ENCODE data around the gene WDR45B.
"Not testable (repeated sequence)": the region's sequence is repeated elsewhere in the genome, so short reads cannot be mapped to it uniquely, and the experiment has no call there.

Gene WDR45B

DNA sequence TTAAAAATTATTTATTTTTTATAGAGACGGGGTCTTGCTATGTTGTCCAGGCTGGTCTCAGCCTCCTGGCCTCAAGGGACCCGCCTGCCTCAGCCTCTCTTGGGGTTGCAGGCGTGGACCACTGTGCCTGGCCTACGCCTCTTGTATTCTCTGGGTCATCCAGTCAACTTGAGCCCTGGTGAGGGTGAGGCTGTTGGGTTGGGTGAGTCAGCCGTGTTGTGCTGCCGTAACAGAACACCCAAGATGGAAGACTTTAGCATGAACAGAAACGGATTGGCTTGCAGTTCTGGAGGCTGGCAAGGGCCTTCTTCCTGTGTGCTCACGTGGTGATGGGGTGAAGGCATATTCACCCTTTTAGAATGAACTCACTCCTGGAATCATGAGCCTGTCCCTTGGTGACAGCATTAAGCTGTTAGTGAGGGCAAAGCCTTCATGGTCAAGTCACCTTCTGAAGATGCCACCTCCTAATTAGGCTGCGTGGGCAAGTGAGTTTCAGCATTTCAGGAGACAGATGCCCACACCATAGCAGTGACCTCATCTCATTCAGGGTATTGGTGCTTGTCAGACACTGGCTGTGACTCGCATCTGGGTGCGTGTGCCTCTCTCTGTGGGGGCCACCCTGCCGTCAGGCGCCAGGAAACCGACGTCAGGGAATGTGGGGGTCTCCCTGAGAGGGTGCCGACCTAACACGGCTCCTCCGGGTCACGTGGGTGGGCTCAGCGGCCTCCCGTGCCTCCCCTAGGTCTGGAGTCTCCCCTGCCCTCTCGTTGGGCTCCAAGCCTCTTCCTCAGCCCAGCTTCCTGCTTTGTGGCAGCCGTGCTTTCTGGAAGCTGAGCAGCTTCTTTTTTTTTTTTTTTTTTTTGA, 49.8 kb downstream of the WDR45B start:
- no peak for DNase-seq

DNA sequence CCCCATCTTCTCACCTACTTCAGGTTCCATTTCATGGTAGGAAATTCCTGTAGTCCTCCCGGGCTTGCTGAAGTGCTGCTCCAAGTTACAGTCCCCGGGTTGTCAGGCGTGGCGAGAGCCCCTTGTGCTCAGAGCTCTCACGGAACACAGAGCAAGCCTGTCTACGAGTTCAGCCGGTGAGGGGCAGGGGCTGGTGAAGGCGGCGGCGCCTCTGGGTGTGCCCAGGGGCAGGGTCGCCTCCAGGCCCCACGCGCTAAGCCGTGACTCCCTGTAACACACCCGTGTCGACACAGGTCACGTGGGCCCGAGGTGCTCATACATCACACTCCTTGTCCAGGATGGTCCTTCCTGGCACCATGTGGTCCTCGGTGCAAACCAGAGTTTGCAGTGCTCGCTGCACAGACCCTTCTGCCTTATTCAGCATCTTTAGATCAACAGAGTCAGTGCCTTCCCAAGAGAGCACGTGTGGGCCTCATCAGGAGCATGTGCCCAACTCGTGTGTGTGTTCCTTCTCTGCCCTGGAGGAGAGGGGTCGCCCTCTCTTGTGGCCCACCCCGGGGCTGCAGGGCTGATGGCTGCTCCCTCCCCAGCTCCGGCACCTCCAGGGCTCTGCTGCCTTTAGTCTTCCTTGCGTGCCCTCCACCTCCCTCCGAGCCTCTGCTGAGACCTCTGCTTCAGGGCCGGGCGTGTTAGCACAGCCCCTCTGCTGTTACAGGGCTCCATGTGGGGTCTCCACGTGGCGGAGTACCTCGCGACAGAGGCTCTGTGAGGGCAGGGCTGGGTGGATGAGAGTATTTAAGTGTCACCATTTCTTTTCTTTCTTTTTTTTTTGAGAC, 51.2 kb downstream of the WDR45B start:
- no peak for DNase-seq

DNA sequence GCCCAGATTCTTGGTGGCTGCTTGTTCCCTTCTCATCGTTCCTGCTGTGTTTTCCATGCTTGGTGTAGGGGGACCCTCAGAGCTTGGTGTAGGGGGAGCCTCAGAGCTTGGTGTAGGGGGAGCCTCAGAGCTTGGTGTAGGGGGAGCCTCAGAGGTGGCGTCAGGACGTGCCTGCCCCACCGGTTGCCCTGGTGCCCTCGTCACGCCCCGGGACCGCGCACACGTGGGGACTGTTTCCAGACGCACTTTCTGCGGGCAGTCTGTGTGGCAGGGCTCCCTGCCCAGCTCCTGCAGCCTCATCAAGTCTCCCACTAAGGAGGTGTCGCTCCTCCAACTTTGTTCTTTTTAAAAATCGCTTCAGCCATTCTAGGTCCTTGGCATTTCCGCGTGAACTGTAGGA, 51.9 kb downstream of the WDR45B start:
- DNase-seq = no peak

DNA sequence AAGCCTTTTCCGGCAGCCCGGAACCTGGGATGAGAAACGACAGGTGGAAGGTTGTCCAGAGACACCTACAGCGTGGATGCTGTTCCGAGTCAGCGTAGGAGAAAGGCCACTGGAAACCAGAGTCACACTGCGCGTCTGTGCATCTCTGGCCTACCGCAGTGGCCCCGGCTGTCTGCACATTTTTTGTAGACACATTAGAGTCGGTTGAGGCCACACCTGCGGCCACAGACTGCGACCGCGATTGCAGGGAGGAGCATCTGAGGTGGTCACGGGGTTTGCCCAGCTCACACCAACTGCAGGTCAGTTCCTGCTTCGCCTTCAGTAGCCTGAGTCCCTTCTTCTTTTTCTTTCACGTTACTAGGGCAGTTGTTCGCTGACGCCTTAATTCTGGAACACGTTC, 52.4 kb downstream of the WDR45B start:
- DNase-seq = no peak

DNA sequence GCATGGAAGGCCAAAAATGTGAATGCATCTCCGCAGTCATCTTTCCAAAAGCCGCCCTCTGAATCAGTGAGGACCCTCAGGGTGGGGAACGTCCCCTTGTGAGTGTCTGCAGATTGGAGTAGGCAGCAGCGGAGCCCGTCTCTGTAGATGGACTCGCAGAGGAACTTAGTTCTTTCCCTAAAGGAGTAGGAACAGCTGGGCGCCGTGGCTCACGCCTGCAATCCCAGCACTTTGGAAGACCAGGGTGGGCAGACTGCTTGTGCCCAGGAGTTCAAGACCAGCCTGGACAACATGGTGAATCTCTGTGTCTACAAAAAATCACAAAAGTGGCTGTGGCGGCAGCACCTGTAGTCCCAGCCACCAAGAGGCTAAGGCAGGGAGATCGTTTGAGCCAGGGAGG, 53.7 kb downstream of the WDR45B start:
- no peak for DNase-seq

DNA sequence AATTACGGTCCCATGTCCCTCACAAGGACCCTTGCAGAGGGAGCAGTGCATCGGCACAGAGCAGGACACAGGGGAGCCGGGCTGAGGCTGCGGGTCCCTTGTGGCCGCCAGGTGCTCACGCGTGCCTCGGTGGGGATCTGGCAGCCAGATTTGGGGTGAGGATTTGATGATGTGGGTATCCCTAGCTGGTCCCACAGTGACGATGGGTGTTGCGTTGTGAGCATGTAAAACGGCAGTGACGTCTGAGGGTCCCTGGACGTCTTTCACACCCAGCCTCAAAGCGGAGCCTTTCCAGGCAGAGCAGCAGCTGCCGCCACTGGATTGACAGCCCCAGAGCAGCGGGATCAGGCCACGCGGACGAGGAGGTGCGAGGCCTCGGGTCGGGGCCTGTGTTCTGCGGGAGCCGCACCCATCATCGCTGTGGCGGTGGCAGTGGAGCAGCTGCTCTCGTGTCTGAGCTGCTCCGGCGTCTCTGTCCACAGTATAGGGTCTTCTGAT, 54.6 kb downstream of the WDR45B start:
- DNase-seq = no peak

DNA sequence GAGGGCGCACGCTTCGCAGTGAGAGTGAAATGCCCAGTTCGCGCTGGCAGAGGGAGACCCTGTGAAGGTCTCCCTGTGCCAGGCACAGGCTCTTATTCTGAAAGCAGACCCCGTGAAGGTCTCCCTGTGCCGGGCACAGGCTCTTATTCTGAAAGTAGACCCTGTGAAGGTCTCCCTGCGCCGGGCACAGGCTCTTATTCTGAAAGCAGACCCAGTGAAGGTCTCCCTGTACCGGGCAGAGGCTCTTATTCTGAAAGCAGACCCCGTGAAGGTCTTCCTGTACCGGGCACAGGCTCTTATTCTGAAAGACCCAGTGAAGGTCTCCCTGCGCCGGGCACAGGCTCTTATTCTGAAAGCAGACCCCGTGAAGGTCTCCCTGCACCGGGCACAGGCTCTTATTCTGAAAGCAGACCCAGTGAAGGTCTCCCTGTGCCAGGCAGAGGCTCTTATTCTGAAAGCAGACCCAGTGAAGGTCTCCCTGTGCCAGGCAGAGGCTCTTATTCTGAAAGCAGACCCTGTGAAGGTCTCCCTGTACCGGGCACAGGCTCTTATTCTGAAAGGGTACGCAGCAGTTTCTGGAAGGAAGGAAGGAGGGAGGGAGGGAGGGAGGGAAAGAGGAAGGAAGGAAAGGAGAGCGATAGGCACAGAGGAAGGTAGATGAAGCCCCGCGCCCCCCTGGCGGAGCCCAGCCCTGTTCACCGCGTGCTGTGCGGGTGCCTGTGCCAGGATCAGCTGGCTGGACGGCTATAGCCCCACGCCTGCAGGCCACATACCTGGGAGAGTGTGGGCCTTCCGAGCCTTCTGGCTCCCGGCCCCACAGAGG, 55.3 kb downstream of the WDR45B start:
- peak; percentile 78 to 81 for DNase-seq

DNA sequence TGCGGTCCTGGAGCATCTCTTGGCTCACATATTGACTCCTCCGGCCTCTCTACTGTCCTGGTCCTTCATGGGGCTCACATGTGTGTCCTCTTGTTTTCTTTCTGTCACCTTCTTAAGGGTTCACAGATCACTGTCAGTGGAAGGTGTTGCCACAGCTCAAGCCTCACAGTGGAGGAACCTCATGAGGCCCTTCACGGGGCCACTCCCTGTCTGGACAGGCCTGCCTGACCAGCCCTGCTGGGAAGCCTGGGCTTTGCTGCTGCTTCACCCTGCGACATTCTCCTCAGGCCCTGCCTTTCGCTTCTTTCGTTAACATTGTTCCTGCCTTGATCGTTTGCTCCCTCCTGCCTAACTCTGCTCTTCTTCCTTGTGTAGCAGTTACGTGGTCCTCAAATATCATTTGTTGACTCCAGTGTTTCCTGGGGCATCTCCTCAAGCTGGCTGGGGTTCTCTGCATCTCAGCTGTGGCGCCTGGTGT, 55.9 kb downstream of the WDR45B start:
- no peak for DNase-seq

DNA sequence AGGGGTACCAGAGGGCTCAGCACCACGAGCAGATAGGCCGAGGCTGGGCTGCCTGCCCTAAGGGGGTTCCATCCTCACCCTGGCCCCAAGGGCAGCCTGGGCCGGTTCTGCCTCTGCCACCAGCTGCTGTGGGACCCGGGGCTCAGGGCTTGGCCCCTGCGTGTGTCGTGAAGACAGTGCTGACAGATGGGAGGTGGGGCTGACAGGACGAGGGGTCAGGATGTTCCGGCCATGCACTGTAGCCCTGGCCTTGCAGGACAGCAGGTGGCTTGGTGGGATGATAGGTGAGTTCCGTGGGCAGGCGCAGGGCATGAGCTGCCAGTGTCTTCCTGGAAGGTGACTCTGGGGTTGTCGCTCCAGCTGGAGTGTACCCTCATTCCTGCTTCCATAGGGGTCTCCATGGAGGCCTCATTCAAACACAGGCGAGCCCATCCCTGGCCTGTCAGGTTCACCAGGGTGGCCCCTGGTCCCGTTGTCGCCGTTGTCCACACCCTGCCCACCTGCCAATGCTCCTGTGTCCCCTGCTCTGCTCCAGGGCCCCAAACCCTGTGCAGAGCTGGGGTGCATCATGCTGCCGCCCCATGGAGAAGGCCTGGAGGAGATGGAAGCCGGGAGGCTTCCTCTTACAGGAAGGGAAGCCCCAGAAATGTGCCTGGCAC, 57.2 kb downstream of the WDR45B start:
- DNase-seq = no peak

DNA sequence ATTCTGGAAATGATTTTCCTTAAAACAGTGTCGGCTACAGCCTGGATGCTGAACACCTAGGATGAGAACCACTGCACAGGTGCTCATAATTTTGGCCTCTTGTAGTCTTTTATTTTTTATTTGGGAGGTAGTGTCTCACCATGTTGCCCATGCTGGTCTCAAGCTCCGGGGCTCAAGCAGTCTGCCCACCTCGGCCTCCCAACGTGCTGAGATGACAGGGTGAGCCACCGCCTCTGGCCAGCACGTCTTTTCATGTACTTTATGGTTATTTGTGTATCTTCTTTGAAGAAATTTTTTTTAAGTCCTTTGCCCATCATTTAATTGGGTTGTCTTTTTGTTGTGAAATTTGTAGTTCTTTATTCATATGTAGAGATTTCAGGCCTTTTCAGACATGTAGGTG, 58.0 kb downstream of the WDR45B start:
- DNase-seq = no peak

DNA sequence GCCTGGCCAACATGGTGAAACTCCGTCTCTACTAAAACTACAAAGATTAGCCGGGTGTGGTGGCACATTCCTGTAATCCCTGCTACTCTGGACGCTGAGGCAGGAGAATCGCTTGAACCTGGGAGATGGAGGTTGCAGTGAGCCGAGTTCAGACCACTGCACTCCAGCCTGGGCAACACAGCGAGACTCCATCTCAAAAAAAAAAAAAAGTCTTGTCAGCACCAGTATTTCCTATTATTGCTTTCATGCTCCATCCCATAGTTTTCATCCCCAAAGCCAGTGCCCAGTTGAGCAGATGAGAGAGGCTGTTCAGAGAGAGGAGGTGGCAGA, 58.4 kb downstream of the WDR45B start:
- no peak for DNase-seq

DNA sequence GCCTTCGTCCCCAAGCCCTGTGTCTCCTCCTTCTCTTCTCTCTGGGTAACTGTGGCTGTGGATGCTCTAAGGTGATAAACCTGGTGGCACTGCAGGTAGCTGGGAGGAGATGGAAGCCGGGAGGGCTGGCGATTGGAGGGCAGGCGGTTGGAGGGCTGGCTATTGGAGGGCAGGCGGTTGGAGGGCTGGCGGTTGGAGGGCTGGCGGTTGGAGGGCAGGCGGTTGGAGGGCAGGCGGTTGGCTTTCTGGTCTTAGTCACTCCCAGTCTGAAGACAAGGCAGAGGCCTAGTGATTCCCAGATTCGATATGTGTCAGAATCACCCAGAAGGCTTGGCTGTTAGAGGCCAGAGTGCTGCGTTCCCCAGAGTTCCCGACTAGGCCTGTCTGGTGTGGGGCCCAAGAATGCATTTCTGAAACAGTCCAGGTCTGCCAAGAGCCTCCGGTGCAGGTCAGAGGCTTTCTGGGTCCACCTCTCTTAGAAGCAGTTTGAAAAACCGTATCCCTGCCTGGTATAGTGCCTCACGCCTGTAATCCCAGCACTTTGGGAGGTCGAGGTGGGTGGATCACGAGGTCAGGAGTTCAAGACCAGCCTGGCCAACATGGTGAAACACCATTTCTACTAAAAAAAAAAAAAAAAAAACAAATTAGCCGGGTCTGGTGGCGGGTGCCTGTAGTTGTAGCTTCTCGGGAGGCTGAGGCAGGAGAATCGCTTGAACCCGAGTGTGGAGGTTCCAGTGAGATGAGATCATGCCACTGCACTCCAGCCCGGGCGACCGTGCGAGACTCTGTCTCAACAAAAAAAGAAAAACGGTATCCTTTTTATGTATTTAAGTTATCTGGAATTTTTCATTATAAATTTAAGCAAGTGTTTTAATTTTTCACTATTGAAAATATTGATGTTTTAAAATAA, 59.7 kb downstream of the WDR45B start:
- DNase-seq = no peak

DNA sequence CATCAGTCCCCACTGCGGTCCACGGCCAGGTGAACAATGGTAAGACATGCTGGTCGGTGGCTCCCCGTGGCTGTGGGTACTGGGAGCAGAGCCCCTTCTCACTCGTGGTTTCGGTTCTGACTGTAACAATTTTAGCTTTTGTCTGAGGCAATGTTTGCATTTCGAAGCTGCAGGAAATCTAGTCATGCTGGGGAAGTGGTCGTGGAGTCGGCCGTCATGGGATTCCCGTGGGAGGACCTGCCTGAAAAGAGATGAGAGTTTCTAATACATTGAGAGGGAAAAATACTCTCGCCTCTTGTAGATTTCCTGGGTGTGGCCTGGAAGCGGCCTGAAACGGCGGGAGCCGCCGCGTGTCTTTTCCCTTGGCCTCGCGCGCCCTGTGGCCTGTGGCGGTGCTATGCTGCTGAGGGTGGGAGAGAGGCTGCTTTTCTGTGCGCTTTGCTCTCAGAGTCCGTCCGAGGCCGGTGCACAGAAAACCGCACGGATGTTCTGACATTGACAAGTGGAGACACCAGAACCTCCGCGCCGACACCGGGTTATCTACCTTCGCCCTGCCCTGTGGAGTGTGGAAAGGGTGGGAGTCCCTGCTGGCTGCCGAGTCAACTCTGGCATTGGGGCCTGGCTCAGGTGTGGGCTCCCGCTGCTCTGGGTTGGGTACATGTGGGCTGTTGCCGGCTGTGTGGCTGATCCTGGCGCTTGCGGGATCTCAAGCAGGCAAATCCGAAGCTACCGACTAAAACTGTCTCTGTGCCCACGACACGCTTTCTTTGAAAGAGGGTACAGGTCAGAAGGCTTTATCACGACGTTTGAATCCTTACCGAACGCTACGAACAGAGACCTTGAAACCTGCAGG, 60.8 kb downstream of the WDR45B start:
- DNase-seq = no peak

DNA sequence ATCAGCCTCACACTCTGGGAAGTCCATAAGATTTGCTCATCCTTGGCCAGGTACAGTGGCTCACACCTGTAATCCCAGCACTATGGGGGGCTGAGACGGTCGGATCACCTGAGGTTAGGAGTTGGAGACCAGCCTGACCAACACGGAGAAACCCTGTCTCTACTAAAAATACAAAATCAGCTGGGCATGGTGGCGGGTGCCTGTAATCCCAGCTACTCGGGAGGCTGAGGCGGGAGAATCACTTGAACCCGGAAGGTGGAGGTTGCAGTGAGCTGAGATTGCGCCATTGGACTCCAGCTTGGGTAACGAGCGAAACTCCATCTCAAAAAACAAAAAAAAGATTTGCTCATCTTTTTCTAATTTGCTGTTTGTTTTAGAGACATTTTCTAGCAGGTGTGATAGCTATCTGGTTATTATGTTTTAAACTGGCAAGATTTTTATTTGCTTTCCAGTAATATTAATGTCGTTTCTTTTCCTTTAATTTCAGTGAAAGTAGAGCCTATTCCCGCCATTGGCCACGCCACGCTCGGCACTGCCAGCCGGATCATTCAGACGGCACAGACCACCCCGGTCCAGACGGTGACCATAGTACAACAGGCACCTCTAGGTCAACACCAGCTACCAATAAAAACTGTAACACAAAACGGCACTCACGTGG, 61.5 kb downstream of the WDR45B start:
- DNase-seq = no peak

DNA sequence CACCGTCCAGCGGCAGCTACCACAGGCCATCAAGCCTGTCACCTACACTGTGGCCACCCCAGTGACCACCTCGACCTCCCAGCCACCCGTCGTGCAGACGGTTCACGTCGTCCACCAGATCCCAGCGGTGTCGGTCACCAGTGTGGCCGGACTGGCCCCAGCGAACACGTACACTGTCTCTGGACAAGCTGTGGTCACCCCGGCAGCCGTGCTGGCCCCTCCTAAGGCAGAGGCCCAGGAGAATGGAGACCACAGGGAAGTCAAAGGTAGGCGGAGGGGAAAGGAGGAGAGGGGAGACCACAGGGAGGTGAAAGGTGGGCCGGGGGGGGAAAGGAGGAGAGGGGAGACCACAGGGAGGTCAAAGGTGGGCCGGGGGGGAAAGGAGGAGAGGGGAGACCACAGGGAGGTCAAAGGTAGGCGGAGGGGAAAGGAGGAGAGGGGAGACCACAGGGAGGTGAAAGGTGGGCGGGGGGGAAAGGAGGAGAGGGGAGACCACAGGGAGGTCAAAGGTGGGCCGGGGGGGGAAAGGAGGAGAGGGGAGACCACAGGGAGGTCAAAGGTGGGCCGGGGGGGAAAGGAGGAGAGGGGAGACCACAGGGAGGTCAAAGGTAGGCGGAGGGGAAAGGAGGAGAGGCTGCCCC, 62.2 kb downstream of the WDR45B start:
- not testable (repeated sequence) for DNase-seq

DNA sequence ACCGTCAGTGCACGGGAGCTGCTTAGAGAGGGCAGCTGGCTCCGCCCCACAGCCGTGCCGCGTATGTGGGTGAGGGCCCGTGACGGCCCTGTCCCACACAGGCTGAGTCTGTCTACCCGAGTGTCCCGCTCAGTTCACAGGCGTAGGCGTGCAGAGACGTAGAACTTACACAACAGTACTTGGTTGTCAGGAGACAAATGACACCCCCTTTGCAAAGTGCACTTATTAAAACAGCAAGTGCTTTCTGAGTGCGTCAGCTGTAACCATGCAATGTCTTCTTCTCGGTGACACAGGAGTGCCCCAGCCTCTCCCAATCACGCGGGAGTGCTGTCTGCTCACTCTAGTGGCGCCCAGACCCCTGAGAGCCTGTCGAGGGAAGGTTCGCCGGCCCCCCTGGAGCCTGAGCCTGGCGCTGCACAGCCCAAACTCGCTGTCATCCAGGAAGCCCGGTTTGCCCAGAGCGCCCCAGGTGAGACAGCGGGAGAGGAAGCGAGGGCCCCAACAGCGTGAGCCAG, 64.5 kb downstream of the WDR45B start:
- no peak for DNase-seq

DNA sequence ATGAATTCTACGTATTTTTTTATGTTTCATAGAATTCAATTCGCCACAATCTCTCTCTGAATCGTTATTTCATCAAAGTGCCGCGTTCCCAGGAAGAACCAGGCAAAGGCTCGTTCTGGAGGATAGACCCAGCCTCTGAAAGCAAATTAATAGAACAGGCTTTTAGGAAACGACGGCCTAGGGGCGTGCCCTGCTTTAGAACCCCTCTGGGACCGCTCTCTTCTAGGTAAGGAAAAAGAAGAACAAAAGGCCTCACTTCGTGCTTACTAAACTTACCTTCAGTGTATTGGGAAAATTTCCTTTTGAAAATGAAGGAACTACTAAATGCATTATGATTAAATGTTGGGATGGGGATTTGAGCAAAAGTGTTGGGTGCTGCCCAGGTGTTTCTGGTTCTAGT, 65.5 kb downstream of the WDR45B start:
- no peak for DNase-seq

DNA sequence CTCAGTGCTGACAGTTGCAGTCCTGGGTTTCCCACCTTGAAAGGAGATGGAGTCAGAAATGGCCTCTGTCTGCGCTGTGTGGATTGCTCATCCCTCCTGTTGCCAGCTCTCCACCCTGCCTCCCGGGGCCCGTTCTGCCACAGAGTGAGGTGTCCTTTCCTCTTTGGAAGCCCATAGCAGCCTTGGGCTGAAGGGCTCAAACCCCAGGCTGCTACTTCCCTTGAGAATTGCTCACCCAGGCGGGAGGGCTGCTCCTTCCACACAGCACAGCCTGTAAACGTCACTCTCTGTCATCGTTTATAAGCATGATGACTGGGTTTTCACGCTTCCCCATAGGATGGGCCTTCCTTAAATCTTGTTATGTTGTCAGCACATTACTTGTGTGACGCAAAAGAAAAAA, 66.0 kb downstream of the WDR45B start:
- no peak for DNase-seq

DNA sequence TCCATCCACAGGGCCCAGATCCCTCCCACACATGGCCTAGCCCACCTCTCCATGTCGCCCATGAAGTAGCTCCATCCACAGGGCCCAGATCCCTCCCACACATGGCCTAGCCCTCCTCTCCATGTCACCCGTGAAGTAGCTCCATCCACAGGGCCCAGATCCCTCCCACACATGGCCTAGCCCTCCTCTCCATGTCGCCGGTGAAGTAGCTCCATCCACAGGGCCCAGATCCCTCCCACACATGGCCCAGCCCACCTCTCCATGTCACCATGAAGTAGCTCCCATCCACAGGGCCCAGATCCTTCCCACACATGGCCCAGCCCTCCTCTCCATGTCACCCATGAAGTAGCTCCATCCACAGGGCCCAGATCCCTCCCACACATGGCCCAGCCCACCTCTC, 68.3 kb downstream of the WDR45B start:
- not testable (repeated sequence) for DNase-seq

Measured in NCI-H2081 (cell line).